IPS DF 19.7 (cell line): ENCODE results near the gene RSPH9.

ENCODE experiments used
- DNase-seq: peaks from one replicate; pipeline ENCODE4 v3.0.0-alpha.2; 2013; ENCODE audit warnings: low read depth, low spot score

Gene RSPH9

DNA sequence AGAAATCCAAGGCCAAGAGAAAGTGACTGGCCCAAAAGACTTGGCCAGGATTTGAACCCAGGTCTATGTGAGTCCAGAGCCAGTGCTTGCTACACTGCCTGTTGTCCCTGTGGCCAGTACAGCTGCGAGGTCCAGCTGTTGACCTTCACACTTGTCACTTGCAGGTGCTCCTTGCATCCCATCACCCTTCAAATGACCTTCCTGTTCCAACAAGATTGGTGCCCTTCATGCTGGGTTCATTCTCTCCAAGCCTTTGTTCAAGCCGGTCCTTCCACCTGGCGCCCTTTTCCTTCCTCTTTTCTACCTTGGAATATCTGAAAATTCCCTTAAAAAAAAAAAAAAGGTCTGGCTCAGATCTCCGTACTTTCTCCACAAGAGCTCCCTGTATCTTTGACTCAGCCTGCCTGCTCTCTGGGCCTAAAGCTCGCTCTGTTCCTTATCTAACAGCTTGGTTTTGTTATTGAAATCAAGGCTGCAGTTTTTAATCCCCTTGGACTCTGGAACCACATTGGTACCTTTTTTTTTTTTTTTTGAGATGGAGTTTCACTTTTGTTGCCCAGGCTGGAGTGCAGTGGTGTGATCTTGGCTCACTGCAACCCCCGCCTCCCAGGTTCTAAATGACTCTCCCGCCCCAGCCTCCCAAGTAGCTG, 64.9 kb downstream of the RSPH9 start:
- no peak for DNase-seq

DNA sequence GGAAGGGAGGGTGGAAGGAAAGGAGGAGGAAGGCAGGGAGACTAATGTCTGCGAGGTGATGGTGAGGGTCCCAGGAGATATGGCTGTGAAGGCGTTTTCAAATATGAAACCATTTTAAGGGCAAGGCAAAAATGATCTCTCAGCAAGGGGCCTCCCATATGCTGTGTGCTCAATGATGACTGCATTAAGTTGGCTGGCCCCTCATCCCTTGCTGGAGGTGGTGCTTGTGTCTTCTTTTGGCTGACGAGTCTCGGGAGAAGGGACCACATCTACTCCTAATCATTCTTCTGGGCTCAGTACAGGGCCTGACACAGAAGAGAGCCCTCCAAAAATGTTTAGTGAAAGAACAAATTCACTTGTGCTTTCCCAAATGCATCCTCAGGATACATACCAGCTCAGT, 65.7 kb downstream of the RSPH9 start:
- no peak for DNase-seq

DNA sequence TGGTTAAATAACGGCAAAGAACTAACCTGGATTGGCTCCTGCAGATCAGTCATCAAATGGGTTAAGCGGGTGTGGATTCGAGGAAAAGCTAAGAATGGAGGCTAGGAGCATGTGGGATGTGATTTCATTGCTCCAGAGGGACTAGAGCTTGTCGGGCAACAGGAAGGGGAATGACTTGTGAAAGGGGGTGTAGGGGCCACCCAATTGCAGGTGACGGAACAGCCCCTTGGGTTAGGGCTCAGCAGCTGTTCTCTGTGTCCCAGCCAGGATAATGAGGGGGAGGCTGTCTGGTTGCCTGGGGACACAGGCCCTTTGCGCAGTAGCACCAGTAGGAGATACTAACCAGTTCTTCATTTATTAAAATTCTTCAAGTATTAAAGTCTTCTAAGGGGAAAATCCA, 67.7 kb downstream of the RSPH9 start:
- DNase-seq, result no peak

DNA sequence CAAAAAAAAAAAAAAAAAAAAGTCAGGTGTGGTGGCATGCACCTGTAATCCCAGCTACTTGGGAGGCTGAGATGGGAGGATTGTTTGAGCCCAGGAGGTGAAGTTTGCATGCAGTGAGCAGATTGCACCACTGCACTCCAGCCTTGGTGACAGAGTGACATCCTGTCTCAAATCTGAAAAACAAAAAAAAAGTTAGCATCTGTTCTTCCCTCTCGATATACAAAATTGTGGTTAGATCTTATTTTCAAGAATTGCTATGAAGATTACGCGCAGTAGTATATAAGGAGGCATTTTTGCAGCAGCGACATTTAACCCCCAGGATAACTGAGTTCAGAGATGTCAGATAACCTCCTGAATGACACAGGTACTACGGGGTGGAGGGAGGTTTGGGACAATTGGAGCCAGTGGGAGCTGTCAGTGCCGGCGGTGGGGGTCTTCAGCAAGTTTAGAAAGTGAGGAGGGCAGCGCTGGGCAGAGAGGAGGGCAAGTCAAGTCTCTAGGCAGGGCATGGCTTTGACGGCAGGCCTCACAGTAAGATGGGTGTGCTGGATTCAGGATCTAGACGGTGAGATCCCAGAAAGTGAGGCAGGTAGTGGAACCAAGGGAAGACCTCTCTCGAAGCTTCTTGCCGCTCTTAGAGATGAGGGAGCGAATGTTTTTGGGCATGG, 68.9 kb downstream of the RSPH9 start:
- DNase-seq, result no peak

DNA sequence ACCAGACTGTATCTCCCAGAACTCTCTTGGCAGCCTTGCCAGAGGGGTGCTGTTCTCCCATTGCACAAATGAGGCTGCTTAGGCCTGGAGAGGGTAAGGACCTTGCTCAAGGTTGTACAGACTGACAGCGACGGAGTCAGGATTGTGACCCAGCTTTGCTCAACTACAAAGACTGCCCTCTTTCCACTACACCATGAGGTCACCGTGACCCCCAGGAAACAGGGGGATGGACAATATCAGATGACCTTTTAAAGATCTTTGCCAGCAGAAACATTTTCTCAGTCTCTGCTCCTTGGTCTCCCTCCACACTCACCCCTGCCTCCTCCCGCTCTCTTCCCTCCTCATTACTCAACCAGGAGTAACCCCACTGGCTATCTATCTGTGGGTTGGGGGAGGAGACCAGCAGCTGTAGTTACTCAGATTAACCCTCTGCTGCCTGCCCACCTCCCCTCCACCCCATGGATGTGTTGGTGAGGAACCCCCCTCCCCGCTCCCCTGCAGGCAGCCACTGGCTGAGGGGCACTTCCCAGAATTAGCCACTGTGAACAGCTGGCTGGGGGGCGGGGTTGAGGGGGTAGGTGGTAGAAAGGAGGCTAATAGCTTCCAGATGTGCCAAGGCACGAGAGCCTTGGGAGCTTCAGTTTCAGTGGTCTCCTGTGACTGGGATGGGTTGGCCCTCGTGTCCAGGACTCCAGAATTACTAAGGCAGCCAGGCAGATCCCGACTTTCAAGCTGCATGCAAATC, 69.6 kb downstream of the RSPH9 start:
- DNase-seq, result no peak

DNA sequence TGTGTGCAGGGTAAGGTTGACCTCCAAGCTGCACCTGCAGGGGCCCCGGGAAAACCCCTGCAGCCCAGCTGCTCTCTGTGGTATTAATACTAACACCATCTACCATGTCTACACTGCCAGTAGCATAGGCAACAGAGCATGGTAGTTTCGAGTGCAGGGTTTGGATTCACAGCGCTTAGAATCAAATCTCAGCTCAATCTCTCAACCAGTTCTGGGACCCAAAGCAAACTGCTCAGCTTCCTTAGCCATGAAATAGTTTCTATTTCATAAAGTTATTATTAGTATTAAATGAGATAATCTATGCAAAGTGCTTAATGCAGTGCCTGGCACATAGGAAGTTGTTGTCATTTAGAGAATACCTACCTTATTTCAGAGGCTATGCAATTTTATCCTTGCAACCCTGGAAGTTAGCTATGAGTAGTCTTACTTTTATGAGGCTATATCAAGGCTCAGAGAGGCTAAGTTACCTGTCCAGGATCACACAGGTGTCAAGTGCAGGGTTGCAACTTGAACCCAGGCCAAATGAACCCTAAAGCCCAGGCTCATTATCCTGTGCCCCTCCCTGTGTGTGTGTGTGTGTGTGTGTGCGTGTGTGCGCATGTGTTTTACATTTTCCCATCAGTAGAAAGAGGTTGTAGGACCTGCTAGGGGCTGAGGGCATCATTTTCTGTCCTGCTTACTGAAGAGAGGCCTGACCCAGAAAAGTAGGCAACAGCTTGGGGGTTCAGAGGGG, 70.4 kb downstream of the RSPH9 start:
- DNase-seq, result no peak

DNA sequence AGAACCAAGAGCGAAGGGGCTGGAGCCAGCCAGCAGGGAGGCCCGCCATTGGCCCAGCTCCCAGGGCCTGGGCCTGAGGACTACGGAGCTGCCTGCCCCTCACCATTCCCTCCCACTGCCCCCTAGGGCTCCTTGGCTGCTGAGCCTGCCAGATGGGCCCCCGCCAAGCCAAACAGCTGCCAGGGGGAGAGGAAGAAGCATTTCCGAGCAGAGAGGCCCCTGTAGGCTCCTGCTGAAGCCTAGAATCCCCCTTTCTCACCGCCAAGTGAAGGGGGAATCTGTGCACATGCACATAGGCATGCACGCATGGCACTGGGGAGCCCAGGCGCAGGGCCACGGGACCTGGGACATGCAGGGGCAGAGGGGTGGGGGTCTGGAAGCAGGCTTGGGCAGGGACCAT, 71.3 kb downstream of the RSPH9 start:
- DNase-seq, result no peak

DNA sequence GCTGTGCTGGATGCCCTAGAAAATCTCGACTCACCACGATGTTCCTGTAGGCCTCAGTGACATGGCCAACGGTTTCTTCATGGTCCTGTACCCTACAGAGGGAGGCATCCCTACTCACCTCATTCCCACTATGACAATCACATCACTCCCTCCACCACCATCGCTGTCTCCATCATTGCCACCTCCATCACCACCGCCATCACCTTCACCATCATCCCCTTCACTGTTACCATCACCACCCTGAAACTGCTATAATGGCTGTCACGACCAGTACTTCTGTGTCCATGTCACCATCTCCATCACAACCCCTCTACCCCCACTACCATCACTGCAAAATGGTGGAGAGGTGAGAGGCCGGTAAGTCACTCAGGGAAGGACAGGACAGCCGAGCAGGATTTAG, 72.6 kb downstream of the RSPH9 start:
- DNase-seq, result no peak

DNA sequence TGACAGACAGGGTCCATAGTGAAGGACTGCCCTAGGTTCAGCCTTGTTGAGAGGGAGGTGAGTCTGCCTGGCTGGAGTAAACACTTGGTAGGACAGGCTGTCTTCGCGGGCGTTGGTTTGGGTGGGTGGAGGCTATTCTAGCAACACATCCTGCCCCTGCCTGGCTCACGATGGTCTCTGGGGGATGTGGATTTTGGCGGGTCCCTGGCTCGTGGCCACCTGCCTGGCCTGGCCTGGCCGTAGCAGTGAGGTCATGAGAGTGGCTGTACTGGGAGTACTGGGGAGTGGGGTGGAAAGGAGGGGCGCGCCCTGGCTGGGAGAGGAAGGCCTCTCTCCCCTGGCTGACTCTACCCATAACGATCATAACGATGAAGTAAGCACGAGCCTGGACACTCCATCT, 73.0 kb downstream of the RSPH9 start:
- DNase-seq, result no peak

DNA sequence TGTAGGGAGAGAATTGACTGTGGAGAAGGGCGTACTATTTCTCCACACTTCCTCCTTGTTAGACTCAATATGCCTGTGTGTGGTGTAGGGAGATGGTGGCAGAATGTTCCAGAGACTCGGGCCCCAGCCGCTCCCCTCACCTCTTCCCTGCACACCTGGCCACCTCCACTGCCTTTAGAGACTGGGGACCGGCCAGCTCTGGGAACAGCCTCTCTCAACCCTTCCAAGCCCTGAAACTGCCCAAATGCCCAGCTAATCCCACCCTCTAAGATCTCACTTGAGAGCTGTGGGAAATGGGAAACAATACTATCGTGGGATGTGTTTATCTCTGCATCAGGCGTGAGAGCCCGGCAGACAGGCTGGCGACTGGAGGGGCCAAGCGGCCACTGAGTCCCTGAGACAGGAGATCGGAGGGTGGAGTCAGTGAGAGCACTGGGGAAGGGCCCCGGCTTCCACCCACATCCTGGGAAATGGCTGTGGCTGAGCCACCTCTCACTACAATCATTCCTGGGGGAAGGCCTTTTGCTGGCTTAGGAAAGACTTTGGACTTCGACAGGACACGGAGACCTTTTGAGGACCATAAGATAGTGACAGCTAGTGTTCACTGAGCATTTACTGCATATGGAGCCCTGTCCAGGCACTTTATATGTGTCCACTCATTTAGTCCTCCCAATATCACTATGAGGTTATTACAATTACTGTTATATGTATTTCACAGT, 73.7 kb downstream of the RSPH9 start:
- no peak for DNase-seq

DNA sequence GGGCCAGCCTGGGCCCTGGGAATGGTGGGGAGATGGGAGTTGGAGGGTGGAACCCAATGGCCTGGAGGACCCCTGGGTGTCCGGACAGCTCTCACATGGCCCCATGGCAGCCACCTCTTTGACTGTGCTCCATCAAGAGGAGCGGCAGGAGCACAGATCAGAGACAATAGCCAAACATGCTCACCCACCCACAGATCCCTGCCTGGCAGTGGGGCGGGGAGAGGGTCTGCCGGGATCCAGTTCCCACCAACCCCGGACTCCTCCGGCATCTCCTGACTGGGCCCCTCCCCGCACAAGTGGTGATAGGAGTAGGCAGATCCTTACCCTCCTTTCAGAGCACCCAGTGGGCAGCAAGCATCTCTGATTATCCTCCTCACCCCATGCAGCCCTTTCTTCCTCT, 74.7 kb downstream of the RSPH9 start:
- DNase-seq, result no peak

DNA sequence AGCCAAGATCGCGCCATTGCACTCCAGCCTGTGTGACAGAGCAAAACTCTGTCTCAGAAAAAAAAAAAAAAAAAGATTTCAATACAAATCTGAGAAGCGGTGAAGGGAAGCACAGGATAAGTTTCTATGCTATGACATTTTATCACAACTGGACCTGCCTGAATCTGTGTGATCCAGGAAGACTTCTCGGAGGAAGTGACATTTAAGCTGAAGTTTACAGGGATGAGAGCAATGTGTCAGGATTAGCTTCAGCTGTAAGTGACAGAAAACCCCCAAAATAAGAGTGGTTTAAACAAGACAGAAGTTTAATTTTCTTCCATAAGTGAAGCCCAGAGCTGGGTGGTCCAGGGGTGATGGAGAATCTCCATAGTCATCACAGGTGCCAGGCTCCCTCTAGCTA, 76.2 kb downstream of the RSPH9 start:
- DNase-seq, result no peak
